ENCODE results near the gene WNT2B.

Gene WNT2B

DNA sequence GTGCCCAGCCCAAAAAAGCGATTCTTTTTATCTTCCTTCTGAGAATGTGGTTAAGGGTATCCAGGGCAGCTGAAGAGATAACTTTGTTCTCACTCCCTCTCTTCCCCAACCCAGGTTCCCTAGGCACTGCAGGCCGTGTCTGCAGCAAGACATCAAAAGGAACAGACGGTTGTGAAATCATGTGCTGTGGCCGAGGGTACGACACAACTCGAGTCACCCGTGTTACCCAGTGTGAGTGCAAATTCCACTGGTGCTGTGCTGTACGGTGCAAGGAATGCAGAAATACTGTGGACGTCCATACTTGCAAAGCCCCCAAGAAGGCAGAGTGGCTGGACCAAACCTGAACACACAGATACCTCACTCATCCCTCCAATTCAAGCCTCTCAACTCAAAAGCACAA is 11.4 kb downstream of the WNT2B start:
- H3K4me3 ChIP-seq (ENCODE audit: low read depth, low read length), result no peak overlapping the region
- TF ChIP-seq POLR2A (IDR thresholded peaks at IDR 0.05; ENCODE audit: extremely low read depth, insufficient read length) (no peak), MYC (IDR thresholded peaks at IDR 0.05; ENCODE audit: low read depth, low read length) (no peak)
- TF ChIP-seq, protein P1, sequence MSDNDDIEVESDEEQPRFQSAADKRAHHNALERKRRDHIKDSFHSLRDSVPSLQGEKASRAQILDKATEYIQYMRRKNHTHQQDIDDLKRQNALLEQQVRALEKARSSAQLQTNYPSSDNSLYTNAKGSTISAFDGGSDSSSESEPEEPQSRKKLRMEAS (IDR thresholded peaks at IDR 0.05; ENCODE audit: low read depth, low read length), result no peak
- TF ChIP-seq, protein P2, sequence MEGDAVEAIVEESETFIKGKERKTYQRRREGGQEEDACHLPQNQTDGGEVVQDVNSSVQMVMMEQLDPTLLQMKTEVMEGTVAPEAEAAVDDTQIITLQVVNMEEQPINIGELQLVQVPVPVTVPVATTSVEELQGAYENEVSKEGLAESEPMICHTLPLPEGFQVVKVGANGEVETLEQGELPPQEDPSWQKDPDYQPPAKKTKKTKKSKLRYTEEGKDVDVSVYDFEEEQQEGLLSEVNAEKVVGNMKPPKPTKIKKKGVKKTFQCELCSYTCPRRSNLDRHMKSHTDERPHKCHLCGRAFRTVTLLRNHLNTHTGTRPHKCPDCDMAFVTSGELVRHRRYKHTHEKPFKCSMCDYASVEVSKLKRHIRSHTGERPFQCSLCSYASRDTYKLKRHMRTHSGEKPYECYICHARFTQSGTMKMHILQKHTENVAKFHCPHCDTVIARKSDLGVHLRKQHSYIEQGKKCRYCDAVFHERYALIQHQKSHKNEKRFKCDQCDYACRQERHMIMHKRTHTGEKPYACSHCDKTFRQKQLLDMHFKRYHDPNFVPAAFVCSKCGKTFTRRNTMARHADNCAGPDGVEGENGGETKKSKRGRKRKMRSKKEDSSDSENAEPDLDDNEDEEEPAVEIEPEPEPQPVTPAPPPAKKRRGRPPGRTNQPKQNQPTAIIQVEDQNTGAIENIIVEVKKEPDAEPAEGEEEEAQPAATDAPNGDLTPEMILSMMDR (IDR thresholded peaks at IDR 0.05; ENCODE audit: low read depth, low read length), result no peak
- peak; percentile 11 for DNase-seq (ENCODE audit: low read depth)

DNA sequence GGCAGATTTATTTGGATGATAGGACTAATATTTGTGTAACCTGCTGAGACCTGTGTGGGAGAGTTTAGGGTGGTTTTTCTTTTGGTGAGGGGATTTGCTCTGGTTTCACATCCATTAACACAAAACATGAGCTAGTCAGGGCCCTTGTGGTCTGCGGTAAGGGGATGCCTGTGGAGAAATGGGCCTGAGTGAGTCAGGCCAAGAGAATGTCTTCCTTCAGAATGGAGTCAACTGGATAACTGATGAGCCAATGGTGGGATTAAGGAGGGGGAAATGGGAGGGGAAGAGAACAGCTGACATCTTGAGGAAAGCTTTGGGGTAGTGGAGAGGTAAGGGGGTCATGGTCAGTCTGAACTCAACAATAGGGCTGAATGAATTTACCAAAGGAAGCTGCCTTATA is 13.9 kb downstream of the WNT2B start:
- no peak overlapping the region for H3K4me3 ChIP-seq (ENCODE audit: low read depth, low read length)
- DNase-seq (ENCODE audit: low read depth), result no peak
- TF ChIP-seq, protein P1 (IDR thresholded peaks at IDR 0.05; ENCODE audit: low read depth, low read length), result no peak
- TF ChIP-seq POLR2A (IDR thresholded peaks at IDR 0.05; ENCODE audit: extremely low read depth, insufficient read length), result no peak
- TF ChIP-seq, protein P2 (IDR thresholded peaks at IDR 0.05; ENCODE audit: low read depth, low read length), result no peak
- no peak for TF ChIP-seq MYC (IDR thresholded peaks at IDR 0.05; ENCODE audit: low read depth, low read length)

DNA sequence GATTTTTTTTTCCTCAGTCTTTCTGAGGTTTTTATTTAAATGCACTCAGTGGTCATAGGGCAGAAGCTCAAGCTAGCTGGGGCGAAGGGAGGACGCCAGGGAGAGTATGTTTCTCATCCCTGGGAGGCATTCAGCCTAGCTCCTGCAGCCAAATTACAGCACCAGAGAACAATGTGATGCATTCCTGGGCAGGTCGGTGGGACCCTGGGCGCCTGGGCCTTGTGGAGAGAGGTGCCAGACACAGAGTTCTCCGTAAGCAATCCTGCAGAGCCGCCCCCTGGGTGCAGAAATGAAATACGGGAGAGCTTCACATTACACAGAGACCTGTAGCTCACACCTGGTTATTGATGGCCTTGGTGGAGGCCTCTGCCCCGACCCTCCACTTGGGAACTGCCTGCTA is 15.5 kb downstream of the WNT2B start:
- TF ChIP-seq, protein P2 (IDR thresholded peaks at IDR 0.05; ENCODE audit: low read depth, low read length), result no peak
- TF ChIP-seq MYC (IDR thresholded peaks at IDR 0.05; ENCODE audit: low read depth, low read length), result no peak
- TF ChIP-seq, protein P1 (IDR thresholded peaks at IDR 0.05; ENCODE audit: low read depth, low read length), result no peak
- no peak for TF ChIP-seq POLR2A (IDR thresholded peaks at IDR 0.05; ENCODE audit: extremely low read depth, insufficient read length)
- DNase-seq (ENCODE audit: low read depth), result no peak
- no peak overlapping the region for H3K4me3 ChIP-seq (ENCODE audit: low read depth, low read length)

DNA sequence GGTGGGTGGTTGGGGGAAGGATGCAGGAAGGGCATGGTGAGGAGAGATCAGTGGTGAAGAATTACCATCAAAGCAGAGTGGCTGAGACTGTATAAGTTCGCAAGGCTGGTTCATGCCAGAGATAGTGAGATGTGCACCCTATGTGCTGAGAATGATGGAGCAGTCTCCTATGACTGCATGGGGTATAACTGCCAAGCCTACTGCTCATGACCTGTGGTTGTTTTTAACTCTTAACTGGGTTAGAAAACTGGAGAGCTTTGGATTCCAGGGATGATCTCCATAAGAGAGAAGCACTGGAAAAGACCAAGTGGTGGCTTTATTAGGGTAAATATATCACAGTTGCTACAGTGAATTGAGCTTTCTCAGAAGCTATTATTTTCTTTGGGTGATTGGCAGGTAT is 16.2 kb downstream of the WNT2B start:
- H3K4me3 ChIP-seq (ENCODE audit: low read depth, low read length), result no peak overlapping the region
- no peak for TF ChIP-seq MYC (IDR thresholded peaks at IDR 0.05; ENCODE audit: low read depth, low read length)
- DNase-seq (ENCODE audit: low read depth), result no peak

DNA sequence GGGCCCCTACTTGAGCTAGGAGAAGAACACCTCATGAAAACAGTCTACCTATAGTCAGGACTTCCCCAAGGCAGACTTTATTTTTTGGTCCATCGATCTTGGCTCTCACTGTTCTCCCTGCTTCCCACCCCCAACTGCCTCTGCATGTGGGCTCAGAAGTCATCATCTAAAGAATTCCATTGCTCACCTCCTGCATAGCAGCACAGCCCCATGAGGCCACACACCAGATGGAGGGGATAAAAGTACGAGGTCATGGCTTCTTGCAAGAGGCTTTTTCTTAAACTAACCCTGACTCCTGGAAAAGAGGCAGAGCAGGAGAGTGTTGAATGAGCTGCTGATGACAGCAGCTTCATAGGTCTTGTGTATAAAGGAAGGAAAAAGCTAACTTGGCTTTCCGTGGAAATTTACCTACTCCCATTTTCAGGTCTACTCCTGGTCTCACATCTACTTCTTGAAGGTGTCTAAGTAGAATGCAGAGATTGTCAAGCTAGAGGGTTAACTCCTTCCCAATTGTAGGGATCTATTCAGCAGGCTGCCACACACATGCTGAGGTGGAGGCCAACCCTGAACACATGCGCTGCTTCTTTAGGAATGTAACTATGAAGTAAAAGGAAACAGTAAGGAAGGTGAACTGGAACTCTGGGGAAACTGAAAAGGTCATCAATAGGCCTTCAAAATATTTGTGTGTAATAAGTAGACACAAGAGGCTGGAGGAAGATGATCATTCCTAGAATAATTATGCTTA is 18.7 kb downstream of the WNT2B start:
- H3K4me3 ChIP-seq (ENCODE audit: low read depth, low read length), result no peak overlapping the region
- DNase-seq (ENCODE audit: low read depth), result no peak
- TF ChIP-seq, protein P1 (IDR thresholded peaks at IDR 0.05; ENCODE audit: low read depth, low read length), result no peak
- TF ChIP-seq POLR2A (IDR thresholded peaks at IDR 0.05; ENCODE audit: extremely low read depth, insufficient read length), result no peak
- TF ChIP-seq, protein P2 (IDR thresholded peaks at IDR 0.05; ENCODE audit: low read depth, low read length), result no peak
- TF ChIP-seq MYC (IDR thresholded peaks at IDR 0.05; ENCODE audit: low read depth, low read length), result no peak

DNA sequence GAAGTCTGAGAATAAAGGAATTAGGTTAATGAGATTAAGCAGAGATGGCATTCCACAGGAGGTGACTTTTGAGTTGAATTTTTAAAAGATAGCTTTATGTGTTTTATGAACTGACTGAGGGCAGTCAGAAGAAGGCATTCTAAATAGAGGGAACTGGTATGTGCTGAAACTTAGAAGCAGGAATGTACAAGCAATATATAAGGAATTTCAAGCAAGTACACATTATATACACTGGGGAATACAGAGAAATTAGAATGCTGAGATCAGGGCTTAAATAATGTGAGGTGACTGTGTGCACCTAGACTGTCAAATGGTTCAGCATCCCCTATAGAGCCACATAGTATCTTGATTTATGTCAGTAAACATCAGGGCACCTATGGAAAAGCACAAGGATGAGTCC is 19.3 kb downstream of the WNT2B start:
- H3K4me3 ChIP-seq (ENCODE audit: low read depth, low read length), result no peak overlapping the region
- DNase-seq (ENCODE audit: low read depth), result no peak
- TF ChIP-seq, protein P1 (IDR thresholded peaks at IDR 0.05; ENCODE audit: low read depth, low read length), result no peak
- TF ChIP-seq POLR2A (IDR thresholded peaks at IDR 0.05; ENCODE audit: extremely low read depth, insufficient read length), result no peak
- TF ChIP-seq, protein P2 (IDR thresholded peaks at IDR 0.05; ENCODE audit: low read depth, low read length), result no peak
